GM15510 (cell line): ENCODE measurements around the gene FKBP8.
A peak's percentile ranks its signal among the peaks of the same experiment; 100 is the strongest.

Source experiments
- POLR2A ChIP-seq: IDR thresholded peaks from 3 replicates; pipeline ENCODE4 v1.6.1; 2011; ENCODE audit warnings: borderline replicate concordance; ENCODE audit not compliant: insufficient read length; ENCODE audit errors: extremely low read depth

FKBP8 gene

DNA sequence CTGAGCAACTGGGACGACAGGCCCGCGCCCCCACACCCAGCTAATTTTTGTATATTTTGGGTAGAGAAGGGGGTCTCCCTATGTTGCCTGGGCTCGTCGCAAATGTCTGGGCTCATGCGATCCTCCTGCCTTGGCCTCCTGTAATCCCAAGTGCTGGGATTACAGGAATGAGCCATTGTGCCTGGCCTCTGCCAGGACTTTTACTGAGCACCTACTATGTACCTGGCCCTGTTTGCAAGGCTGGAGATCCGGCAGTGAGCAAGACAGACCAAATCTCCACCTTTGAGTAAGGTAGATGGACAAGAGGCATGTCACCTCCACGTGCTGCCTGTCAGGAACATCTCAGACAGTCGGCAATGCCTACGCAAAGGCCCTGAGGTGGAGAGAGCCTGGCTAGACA is 6.9 kb downstream of the FKBP8 start:
- no peak for TF ChIP-seq POLR2A

GRCh38 chr19:18533058-18533457 is 10.3 kb downstream of the FKBP8 start:
- no peak for TF ChIP-seq POLR2A

DNA sequence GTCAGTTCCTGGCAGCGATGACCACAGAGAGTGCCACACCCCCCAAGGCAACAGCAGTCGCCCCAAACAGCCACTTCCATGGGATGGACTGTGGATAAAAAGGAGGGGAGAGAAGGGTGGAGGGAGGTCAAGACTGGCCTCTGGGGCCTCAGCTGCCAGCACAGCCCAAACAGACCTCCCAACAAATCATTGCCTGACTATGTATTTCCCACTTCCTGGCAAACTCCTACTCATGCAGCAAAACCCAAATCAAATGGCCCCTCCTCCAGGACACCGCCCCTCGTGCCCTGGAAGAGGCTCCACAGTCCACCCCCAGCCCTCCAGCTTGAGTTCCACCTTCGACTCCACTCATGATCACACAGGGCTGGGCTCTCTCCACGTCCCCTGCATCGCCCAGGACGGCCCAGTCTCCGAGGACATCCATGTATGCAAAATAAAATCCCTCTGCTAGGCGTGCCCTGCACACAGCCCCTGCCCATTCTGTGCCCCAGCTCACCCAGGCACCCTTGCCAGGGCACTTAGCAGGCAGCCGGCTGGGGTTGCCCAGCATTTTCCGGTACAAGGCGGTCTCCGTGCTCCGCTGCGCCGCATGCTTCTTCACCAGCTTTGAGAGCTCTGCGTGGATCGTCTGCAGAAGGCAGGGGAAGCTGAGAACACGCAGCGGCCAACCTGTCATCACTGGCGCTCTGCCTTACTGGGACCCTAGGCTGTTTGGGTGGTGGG is 11.0 kb downstream of the FKBP8 start:
- no peak for TF ChIP-seq POLR2A

GRCh38 chr19:18531485-18531884 is 11.9 kb downstream of the FKBP8 start:
- no peak for TF ChIP-seq POLR2A

- TF ChIP-seq POLR2A = no peak
Measured at GRCh38 chr19:18529782-18530181, 13.6 kb downstream of the FKBP8 start.

DNA sequence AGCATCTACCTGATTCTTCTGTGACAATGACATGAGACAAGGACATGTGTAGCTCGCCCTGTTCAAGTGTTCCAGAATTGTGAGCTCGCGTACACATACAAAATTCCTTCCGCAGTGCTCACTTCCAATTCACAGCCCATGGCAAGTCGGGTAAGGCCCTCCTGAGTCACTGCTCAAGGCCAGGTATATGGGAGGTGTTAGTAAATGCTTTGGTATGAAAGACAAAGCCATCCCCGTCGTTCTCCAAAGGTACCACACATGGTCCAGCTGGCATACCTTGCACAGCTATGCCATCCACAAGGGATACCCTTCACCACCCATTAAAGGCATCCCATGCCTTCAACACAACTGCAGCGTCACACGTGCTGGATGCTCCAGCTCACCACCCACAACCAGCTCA is 17.1 kb downstream of the FKBP8 start:
- TF ChIP-seq POLR2A = no peak

- TF ChIP-seq POLR2A = no peak
Measured at GRCh38 chr19:18523841-18524240, 19.5 kb downstream of the FKBP8 start.

- TF ChIP-seq POLR2A = peak; percentile 57
Measured at GRCh38 chr19:18522124-18522861, 21.1 kb downstream of the FKBP8 start.

DNA sequence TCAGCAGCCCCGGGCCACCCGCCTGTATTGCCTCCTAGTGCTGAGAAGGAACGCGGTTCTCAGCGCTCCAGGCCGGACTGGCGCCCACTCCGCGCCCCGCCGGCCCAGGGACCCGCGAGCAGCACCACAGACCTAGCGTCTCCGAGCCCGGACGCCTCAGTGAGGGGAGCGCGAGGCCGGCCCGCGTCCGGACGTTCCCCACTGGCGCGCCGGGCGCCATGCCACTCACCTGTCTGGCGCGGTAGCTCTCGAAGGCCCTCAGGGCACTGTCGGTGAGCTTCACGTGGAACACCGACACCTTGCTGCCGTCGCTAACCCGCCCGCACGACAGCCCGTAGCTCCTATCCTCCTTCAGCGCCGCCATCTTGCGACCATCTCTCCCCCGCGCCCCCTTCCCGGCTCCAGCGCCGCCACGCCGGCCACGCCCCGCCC is 21.7 kb downstream of the FKBP8 start, which contains the start of gene ELL:
ELL (minus strand) TSS at position 379 of the 432 bp plus-strand sequence; CDS start at position 364, 15 bp downstream.
- peak; percentile 93 for TF ChIP-seq POLR2A

- TF ChIP-seq POLR2A = no peak
Measured at GRCh38 chr19:18520848-18521691, 22.3 kb downstream of the FKBP8 start.

DNA sequence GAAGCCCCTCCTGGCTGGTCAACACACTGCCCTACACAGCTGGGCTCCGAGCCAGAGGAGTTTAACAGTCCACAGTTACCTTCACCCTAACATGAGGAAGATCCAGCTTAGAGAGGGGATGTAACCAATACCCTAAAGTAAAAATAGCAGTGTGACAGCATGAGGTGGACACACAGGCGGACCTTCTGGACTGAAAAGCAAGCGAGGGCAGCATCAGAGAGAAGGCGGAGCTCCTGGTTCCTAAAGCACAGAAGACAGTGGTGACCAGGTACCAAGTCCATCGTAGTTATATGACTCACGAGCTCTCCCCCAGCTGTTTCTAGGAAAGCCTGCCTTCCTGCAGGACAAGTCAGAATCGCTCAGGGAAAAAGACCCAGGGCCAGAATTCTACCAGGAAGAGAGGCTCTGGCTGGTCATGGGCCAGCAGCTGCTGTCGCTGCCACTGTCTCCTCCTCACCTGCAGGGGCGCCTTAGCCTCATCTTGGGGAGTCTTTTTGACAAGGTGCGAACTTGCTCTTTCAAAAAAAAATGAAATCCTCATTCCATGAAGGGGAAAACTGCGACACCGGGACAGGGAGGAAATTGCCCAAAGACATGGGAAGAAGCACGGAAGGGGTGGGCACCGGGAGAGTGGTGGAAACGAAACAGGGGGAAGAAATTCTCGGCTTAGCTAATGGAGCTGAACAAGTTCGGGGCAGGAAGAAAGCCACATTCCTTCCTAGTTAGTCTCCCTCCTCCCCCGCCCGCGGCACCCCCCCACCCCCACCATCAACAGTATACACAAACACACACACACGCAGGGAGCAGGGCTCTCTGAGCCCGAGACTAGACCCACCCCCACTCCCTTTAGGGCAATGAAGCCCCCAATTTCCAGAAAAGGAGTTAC is 23.2 kb downstream of the FKBP8 start:
- no peak for TF ChIP-seq POLR2A

GRCh38 chr19:18518639-18519038 is 24.7 kb downstream of the FKBP8 start:
- TF ChIP-seq POLR2A = no peak

DNA sequence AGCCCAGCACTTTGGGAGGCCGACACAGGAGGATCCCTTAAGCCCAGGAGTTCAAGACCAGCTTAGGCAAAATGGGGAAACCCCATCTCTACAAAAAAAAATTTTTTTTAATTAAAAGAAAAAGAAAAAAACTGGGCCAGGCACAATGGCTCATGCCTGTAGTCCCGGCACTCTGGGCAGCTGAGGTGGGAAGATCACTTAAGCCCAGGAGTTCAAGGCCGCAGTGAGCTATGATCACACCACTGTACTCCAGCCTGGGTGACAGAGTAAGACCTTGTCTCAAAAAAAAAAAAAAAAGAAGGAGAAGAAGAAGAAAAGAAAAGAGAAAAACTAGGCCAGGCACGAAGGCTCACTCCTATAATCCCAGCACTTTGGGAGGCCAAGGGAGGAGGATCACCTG is 25.8 kb downstream of the FKBP8 start:
- TF ChIP-seq POLR2A = no peak

DNA sequence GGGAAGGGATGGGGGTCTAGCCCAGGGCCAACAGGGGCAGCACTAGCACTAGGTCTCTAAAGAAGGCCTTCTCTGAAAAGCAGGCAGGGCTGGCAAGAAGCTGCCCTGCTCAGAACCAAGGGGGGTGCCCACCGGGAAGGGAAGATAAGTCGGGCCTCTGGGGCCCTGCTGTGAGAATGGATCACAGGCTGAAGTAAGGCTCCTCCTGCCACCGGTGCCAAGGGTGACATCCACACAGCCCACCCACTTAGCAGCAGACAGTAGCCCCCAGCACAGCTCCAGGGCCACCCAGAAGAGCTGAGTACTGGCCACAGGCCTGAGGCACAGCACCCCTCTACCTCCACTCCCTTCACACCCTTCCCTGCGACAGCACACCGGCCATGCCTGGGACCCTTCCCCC is 27.4 kb downstream of the FKBP8 start:
- TF ChIP-seq POLR2A = no peak

DNA sequence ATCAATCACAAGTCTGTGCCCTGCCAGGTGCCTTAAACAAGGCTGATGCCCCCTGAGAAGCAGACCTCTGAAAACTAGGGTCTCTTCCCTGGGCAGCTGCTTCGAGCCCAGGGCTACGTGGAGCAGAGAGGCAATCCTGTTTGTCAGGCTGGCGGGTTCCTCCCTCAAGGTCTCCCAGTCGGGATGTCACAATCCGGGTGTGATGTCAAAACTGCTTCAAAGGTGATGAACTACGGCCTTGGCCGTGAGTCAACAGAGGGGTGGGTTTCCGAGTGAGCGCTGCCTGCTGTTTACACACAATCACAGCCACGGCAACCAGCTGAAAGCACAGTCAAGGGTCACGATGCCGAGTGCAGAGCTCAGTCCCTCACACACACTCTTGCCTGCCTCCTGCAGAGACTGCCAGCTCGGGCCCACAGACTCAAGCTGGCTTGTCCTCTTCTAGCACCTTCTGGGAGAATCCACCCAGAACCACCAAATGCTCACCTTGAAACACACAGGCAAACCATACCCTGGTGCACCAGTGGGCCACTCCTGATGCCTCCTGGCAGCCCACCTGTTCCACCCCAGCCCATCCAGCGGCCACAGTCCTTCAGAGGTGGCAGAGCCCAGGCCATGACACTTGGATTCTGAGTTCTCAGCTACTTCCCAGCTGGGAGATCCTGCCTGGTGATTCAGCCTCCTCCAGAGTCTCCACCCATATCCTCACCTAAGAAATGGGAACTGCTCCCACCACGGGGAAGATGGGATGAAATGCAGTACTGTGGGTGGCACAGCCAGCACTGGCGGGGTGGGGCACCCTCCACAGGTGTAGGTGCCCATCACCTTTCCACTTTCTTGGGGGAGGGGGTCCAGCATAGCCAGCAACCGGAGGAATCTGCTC is 28.3 kb downstream of the FKBP8 start:
- no peak for TF ChIP-seq POLR2A
